ENCODE measurements around the gene SMOC1.
A peak's percentile ranks its signal among the peaks of the same experiment; 100 is the strongest.

Gene SMOC1

DNA sequence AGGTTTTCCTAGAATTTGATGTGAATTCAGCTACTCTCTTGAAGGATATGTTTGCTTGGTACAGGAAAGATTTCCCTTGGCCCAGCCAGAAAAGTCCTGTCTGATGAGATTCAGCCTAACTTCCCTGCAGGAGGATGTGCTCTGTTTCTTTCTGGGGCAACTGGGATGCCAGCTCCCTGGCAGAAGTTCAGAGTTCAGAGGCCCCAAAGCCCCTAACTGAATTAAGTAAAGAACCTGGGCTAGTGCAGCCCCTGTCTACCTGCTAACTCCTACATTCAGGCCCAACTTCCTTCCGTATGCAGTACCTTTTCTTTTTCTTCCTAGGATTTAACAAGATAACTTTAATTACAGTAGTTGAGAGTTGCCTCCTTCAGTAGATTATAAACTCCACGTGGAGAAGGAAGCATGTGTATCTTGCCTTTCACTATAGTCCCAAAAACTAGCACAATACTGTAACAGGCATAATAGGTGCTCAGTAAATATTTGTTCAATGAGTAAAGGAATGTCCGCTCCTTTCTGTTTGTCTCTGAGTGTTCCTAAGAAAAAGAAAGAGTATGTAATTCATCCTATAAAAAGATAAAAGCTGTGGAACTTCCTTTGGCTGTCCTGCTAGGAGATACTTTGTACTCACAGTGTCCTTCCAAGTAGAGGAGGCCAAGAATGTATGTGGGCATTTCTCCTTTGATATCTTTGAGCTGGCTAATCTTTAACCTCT lies 168.5 kb downstream of the SMOC1 start:
- DNase-seq = no peak

- DNase-seq = no peak
Measured at GRCh38 chr14:70048313-70048654, 169.1 kb downstream of the SMOC1 start.

DNA sequence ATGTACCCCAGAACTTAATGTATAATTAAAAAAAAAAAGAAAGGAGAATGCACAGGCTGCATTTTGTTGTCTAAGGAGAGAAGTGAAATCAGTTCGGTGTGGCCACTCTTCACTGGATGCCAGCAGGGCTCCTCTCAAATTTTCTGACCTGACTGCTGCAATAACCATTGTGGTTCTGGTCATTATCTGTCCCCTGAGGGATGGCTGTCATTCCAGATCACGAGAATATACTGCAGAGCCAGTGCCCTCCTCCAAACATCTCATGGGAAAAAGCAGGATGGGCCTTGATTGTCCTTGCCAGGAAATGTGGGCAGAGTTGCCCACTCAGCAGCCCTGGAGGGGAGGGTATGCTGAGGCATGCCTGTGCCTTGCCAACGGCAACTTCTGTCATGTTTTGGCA lies 170.4 kb downstream of the SMOC1 start:
- no peak for DNase-seq

GRCh38 chr14:70050136-70050535 lies 170.9 kb downstream of the SMOC1 start:
- DNase-seq = no peak

DNA sequence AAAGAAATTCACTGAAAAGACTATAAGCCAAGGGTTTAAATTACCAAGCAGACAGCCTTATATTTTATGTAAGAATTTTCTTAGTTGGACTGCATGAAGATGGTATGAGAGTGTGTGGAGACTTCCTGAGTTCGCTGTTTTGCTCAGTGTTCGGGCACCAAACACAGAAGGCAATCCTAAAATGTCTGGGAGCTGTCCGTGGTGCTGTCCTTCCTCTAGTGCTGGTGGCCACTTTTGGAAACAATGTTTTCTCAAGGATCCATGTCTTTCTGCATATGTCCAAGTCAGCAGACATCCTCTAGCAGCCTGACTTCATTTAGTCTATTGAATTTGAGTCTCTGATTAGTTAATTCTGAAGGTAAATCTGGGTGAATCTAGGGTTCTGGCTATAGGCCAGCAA lies 173.8 kb downstream of the SMOC1 start:
- no peak for DNase-seq

DNA sequence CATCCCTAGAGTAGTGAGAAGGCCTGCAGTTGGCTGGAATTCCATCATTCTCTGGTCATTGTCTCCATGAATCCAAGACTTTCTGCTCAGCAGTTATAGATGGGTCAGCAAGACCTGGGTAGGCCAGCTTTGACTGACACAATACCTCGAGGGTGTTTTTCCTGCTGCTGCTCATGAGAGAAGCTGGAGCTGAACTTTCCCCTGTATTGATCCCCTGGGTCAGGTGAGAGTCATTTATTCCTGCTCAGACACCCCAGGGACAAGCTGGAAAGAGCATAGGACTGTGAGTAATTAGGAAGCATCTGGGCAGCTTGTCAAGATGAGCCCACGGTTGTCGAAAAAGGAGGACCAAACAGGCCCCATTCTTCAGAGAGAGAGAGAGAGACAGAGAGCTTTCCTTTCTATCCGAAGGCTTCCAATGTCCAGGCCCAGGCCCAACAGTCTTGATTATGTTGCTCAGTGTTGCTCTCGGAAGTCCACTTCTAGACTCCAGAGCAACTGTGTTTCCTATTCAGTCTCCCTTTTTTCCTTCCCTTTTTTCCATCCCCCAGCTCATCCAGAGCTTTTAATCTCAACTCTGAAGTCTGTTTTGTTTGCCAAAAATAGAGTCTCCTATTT lies 178.4 kb downstream of the SMOC1 start:
- DNase-seq = no peak

- DNase-seq = no peak
Measured at GRCh38 chr14:70059545-70059944, 180.3 kb downstream of the SMOC1 start.

GRCh38 chr14:70061108-70061507 lies 181.9 kb downstream of the SMOC1 start:
- DNase-seq = no peak

GRCh38 chr14:70064136-70064865 lies 185.1 kb downstream of the SMOC1 start:
- DNase-seq = no peak

DNA sequence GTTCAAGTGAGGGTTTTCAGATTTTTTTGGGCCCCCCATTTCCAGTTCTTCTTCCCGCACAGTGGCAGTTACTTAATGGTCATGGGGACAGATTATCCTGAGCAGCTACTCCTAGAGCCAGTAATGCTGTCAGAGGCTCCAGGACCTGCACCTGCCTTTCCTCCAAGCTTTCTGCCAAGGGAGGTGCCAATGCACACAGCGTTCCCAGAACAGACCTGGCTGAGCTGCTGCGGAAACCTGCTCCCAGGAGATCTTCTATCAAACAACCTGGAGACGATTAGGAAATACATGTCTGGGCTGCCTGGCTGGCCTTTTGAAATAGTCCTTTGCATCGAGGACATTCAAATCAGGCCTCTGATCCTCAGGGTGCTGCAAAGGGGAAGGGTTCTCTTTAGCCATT lies 188.6 kb downstream of the SMOC1 start:
- DNase-seq = no peak

DNA sequence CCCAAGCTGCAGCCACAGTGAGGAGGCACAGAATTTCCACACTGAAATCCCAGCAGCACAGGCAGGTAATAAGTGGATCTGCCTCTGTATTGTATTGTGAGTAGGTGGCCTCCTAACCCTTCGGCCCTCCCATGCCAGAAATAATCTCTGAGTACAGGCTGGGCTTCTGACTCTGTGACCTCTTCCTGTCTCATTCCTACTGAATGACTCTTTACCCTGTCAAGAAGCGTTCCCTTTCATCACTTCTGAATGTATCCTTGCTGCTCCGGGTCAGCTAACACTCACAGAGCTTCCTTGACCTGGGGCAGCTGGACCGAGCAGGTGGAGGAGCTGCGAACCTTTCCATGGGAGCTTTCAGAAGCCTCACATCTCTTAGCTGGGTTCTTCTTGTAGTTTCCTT lies 190.0 kb downstream of the SMOC1 start:
- no peak for DNase-seq

DNA sequence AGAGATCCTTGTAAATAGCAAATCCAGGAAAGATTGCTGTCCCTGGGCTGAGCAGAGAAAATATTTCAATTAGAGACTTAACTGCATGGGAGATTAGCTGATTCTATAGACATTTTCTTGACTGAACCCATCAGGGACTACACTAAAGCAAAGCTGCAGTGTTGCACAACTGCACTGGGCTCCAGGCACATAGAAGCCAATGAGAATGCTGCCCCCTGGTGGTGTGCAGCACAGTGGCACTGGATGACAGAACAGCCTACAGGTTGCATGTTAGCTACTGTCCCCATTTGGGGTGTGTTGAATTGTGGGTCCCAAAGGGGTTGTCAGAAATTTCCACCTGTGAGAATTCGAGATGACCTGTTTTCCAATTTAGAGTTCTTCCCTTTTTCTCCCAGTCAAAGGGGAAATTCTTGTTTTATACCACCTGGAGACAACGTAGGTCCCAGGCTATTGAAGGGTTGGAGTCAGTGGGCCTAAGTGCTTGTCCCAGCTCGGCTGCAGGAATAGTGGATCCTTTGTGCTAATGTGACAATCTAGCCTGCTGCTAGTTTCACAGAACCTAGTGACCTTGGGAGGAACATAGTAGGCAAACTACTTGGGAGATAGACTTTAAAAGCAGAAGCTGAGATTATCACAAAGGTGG lies 194.8 kb downstream of the SMOC1 start:
- peak; percentile 78 to 81 for DNase-seq

DNA sequence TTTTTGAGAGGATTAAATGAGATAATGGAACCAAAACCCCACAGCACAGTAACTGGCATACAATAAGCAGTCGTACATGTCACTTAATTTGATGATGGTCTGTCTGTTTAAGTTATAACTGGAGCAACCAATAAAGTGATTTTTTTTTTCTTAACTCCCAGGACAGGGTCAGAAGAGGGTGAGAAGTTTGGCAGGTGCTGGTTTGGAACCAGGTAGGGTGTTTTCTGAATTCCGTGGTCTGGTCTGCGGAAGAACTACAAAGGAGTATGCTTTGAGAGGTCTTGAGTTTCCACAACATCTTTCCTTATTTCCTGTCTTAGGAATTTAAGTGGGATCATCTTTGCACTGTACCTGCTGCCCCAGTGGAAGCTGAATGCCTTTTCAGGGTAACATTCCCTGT lies 197.8 kb downstream of the SMOC1 start:
- no peak for DNase-seq

DNA sequence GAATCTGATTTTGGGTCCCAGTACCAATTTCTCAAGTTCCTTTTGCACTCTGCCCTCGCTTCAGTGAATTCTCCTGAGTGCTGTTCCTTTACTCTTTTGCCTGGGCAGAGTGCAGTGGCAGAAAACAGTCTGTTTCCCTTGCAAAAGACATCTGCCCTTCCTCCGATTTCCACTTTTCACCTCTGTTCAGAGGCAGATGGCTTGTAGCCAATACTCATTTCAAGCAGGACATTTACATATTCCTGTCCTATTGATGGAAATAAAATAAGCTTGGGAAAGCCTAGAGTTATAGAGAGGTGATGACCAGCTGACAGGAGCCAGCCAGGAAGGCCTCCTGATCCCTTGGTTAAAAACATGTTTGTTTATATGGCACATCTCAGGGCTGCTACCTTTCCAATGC lies 198.5 kb downstream of the SMOC1 start:
- peak in 1 of 2 experiments; percentile 8 for DNase-seq

DNA sequence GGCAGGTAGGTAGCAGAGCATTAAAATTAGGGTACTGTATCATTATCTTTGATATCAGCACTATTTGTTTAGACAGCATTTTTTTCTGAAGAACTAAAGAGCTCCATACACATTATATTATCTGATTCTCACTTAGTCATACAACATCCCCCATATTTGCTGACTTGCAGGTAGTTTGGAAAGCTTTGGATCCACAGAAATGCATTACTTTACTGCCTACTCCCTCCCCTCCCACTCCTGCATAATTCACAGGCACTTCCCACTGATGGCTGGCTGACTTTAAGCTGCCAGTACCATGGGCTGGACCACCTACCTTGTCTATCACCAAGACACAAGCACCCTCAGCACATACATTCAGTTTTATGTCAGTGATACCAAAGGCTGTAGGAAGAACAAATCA lies 199.1 kb downstream of the SMOC1 start:
- DNase-seq = no peak

GRCh38 chr14:70080076-70080475 lies 200.9 kb downstream of the SMOC1 start:
- no peak for DNase-seq

All from NCI-H2081 (cell line).